Activated naive CD8-positive, alpha-beta T cell treated with anti-CD3 and anti-CD28 coated beads, Interleukin-2, amount 10 ng/mL, durations not matched to agents 7 days and 5 days (primary cell): Measurements from ENCODE around the gene RRP15. TPM values are rescaled to one million over a fixed set of nuclear protein-coding genes. Genes with fewer than 3 reads are reported as not detected.

Experiments used
- ATAC-seq: fragments of 150-1000 bp; cut with Tn5 transposase; one replicate; pipeline ENCODE4 v1.10.0; 2021; ENCODE audit warnings: low read depth, moderate library complexity
- POLR2A ChIA-PET: fragments of 350-600 bp; sonication (Branson Sonifier 250); formaldehyde crosslinking; loops from one replicate; lab custom pipeline; 2021; ENCODE audit warnings: antibody characterized with exemption; lab: Charles Lee
- DNase-seq: peaks from one replicate; pipeline ENCODE4 v3.0.0; 2021
- H3K27ac Mint-ChIP-seq: one replicate; pipeline ENCODE4 v1.8.0; 2022; ENCODE audit warnings: mild to moderate bottlenecking, mixed read lengths
- H3K27me3 Mint-ChIP-seq: one replicate; pipeline ENCODE4 v1.8.0; 2022; ENCODE audit warnings: mild to moderate bottlenecking, moderate library complexity, mixed read lengths
- H3K36me3 Mint-ChIP-seq: one replicate; pipeline ENCODE4 v1.8.0; 2021; ENCODE audit warnings: mild to moderate bottlenecking, mixed read lengths
- H3K4me1 Mint-ChIP-seq: one replicate; pipeline ENCODE4 v1.8.0; 2021; ENCODE audit warnings: mixed read lengths
- H3K4me3 Mint-ChIP-seq: one replicate; pipeline ENCODE4 v1.8.0; 2022; ENCODE audit warnings: mild to moderate bottlenecking, moderate library complexity, mixed read lengths
- H3K9me3 Mint-ChIP-seq: one replicate; pipeline ENCODE4 v1.8.0; 2021; ENCODE audit warnings: mixed read lengths
- total RNA-seq, 2 experiments: library from RNA; stranded (reverse); gene quantifications; one replicate each; pipeline ENCODE4 v1.2.3, GENCODE V29; 2021

Gene RRP15, protein sequence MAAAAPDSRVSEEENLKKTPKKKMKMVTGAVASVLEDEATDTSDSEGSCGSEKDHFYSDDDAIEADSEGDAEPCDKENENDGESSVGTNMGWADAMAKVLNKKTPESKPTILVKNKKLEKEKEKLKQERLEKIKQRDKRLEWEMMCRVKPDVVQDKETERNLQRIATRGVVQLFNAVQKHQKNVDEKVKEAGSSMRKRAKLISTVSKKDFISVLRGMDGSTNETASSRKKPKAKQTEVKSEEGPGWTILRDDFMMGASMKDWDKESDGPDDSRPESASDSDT
- total RNA-seq, result 10 to 100 TPM; 15.6 to 17.9 TPM

DNA sequence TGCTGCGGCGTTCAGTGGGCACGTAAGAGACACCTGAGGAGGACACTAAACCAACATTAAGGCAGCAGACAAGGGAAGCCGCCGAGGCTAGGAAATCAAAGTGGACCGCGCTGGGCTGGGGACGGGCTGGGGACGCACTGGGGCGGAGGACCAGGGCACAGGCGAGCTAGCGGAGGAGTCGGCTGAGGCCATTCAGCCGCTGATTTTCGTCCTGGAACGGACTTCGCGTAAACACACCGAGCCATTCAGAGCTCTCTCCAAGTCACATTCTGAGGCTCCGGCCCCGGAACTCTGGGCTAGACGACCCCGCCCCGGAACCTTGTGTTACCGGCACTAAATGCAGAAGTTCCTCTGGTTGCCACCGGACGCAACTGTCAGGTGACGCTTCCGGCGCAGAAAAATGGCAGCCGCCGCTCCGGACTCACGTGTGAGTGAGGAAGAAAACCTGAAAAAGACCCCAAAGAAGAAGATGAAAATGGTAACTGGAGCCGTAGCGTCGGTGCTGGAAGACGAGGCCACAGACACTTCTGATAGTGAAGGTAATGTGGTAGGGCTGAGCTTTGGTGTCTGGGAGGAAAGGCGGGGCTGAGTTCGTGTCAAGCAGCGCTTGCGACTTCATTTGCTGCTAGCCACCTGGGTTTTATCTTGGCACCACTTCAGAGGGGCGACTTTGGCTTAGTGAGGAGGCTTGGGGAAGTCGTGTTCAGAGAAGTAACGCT is at the start of gene RRP15:
TSS of gene RRP15 (plus strand) at position 377 of the 719 bp plus-strand sequence. CDS start at position 401, 24 bp downstream.
- Mint-ChIP-seq H3K36me3 (no peaks in the 10 kb centered on the region), H3K4me3 (peak within 1 kb of the TSS; percentile 93), H3K27me3 (peaks cover 2% of the 10 kb centered on the region), H3K27ac (peak within 1 kb of the TSS; percentile 90), H3K4me1 (peaks cover 21% of the 10 kb centered on the region), H3K9me3 (peaks cover 3% of the 10 kb centered on the region)
- peak; percentile 87 for DNase-seq
- ATAC-seq, result peak; percentile 98
- POLR2A ChIA-PET, result interaction anchor here (0.8 to 1.4 kb wide), 4 partner anchors 11 to 654 kb away, joined by 3 to 9 read pairs (median 6); partner anchors contain the start of genes GPATCH2 and SPATA17

DNA sequence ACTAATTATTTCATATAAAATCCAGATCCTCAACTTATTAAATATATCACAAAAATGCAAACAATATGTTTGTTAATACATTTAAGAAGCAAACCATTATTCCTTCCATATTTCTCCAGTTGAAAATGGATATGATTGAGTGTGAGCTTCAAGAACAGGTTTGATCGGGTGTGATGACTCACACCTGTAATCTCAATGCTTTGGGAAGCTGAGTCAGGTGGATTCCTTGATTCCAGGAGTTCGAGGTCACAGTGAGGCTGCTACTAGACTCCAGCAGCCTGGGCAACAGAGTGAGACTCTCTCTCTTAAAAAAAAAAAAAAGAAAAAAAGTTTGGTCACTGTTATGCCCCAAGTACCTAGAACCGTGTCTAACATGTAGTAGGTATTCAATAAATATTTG is 42.9 kb upstream of the RRP15 start:
- POLR2A ChIA-PET, result no interaction called here
- Mint-ChIP-seq H3K27me3 (peaks cover 2% of the 10 kb centered on the region), H3K4me1 (no peaks in the 10 kb centered on the region), H3K4me3 (no peak overlapping the region), H3K36me3 (no peaks in the 10 kb centered on the region), H3K9me3 (no peaks in the 10 kb centered on the region), H3K27ac (no peak overlapping the region)
- DNase-seq, result no peak
- ATAC-seq, result no peak

DNA sequence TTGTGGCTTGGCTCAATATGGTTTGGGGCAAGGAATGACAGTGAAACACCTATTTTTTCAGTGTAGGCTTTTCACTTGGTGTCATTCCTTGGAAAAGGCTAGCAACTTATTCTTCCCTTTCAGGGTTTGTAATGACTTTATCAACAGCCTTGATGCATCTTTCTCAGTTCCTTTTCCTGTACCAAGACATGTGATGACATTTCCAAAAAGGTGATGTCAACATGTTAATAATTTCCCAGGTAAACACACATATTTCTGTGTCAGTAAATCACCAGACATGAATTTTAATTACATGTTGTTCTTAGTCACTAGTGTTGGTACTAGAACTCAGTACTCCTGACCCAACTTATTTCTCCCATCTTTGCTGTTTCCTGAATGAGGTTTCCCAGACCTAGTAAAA is 37.8 kb upstream of the RRP15 start:
- Mint-ChIP-seq H3K9me3 (no peaks in the 10 kb centered on the region), H3K27me3 (peaks cover 2% of the 10 kb centered on the region), H3K4me3 (no peak overlapping the region), H3K27ac (no peak overlapping the region), H3K36me3 (no peaks in the 10 kb centered on the region), H3K4me1 (no peaks in the 10 kb centered on the region)
- ATAC-seq, result no peak
- DNase-seq, result no peak
- POLR2A ChIA-PET, result no interaction called here

DNA sequence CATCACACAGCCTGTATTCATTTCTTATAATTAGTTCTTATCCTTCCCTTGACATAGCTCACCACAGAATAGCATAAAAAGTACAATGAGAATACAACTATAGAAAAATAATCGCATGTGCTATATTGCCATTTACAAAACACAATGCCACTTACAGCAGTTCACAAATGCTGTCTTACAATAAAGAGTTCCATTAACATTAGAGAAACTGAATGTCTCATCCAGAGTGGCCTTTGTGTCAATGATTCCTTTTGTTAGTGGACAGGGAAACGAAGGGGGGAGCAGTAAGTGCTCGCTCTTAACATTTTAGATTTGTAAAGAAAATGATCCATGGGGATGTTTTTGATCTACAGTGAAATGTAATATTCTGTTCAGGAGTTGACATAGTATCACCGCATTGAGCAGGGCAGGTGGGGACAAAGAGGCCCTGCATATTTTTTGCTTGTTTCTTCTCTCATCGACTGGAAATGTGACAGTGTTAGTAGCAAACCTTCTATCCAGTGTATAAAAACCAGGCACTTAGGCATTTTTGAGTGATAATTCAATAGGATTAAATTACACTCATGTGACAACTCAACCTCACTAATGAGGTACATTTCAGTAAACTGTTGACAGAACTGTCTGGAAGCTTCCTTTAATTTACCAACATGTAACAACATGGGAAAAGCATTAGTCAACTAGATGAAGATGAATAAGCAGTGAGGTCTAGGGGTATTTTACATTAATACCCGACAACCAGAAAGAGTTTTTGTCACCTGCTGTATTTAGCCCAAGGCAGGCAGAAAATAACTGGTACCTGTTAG is 35.6 kb upstream of the RRP15 start:
- Mint-ChIP-seq H3K4me1 (no peaks in the 10 kb centered on the region), H3K4me3 (no peak overlapping the region), H3K9me3 (no peaks in the 10 kb centered on the region), H3K27me3 (peaks cover 4% of the 10 kb centered on the region), H3K27ac (no peak overlapping the region), H3K36me3 (no peaks in the 10 kb centered on the region)
- ATAC-seq (no peak), DNase-seq (no peak)
- POLR2A ChIA-PET, result no interaction called here

DNA sequence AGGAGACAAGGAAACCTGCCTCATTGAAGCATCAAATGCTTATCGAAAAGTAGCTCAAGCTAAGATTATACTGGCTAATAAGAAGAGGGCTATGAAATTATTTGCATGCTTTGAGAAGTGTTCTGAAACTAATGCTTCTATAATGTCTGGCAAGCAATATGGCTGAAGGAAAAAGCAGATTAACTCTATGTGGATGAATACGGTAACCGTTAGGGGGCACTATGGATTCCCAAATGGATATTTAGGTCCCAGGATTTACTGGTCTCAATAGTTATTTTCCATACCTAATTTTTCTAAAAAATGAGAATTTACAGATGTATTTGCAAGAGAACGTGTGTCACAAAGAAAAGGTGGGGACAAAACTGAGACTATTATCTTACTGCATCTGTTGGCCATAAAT is 34.6 kb upstream of the RRP15 start:
- Mint-ChIP-seq H3K4me3 (no peak overlapping the region), H3K27ac (no peak overlapping the region), H3K36me3 (no peaks in the 10 kb centered on the region), H3K4me1 (no peaks in the 10 kb centered on the region), H3K9me3 (no peaks in the 10 kb centered on the region), H3K27me3 (peaks cover 4% of the 10 kb centered on the region)
- no peak for ATAC-seq
- no peak for DNase-seq
- POLR2A ChIA-PET, result no interaction called here

DNA sequence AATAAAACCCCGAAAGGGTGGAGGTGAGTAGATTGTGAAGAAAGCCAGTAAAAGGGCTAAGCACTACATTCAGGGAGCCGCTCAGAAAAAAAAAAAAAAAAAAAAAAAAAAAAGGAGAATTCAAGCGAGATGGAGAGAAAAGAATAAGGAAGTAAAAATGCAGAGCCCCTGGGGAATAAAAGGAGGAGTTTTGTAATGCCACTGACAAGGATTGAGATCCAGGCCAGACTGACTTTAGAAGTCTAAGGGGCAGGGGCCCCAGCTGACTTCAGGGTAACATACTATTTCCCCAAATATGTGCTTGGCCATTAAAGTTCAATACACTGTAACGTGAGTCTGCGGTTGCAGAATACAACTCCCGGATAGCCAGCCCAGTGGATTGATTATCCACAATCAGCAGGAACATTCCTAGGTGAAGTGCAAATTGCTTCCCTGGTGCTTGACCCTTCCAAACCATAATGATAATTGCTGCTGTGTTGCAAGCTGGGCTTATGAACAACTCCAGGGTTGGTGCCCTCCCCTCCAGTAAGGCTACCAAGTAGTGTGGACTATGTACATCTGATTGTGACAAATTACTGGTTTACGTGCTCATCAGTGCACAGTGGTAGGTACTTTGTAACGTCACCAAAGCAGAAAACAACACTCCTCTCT is 30.7 kb upstream of the RRP15 start:
- H3K36me3 Mint-ChIP-seq, result no peaks in the 10 kb centered on the region
- POLR2A ChIA-PET, result no interaction called here
- H3K27me3 Mint-ChIP-seq, result peaks cover 4% of the 10 kb centered on the region
- ATAC-seq (no peak), DNase-seq (no peak)
- H3K4me1 Mint-ChIP-seq, result no peaks in the 10 kb centered on the region
- H3K9me3 Mint-ChIP-seq, result no peaks in the 10 kb centered on the region
- H3K4me3 Mint-ChIP-seq, result no peak overlapping the region
- no peak overlapping the region for H3K27ac Mint-ChIP-seq

DNA sequence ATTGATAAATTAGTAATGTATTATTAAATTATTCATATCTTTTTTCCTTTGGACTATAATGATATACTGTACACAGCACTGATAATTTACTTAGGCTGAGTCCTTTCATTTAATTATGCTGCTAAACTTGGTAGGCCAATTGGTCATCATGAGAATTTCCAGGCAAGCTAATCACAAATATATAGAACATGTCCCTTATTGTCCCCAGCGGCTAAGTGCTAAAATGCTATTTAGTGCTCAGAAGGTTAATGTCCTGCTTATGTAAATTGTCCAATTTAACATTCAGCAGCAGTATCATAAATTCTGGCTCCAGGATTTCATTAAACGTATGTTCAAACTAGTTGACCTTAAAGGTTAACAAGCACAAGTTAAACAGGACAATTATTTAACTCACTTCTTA is 30.0 kb upstream of the RRP15 start:
- no peaks in the 10 kb centered on the region for H3K36me3 Mint-ChIP-seq
- DNase-seq, result no peak
- H3K4me3 Mint-ChIP-seq, result no peak overlapping the region
- ATAC-seq, result no peak
- H3K9me3 Mint-ChIP-seq, result no peaks in the 10 kb centered on the region
- H3K27ac Mint-ChIP-seq, result no peak overlapping the region
- H3K27me3 Mint-ChIP-seq, result peaks cover 7% of the 10 kb centered on the region
- no peaks in the 10 kb centered on the region for H3K4me1 Mint-ChIP-seq
- POLR2A ChIA-PET, result no interaction called here

DNA sequence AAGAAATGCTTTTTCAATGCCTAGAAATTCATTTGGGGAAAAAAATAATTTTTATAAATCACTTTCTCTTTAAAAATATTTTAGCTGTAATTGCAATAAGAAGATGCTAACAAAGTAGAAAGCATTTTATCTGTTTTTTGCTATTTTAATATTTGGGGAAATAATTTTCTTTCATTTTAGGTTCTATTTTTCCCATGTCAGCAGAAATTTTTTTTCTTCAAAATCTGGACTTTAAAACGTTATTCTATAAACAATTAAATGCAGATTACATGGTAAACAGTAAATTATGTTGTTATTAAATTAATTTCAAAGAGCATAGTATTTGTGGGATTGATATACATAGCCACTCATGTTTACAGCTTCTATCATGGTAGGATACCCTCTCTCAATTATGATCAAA is 27.7 kb upstream of the RRP15 start:
- Mint-ChIP-seq H3K4me1 (no peaks in the 10 kb centered on the region), H3K36me3 (no peaks in the 10 kb centered on the region), H3K9me3 (no peaks in the 10 kb centered on the region), H3K27me3 (peaks cover 5% of the 10 kb centered on the region), H3K4me3 (no peak overlapping the region), H3K27ac (no peak overlapping the region)
- DNase-seq (no peak), ATAC-seq (no peak)
- POLR2A ChIA-PET, result no interaction called here

DNA sequence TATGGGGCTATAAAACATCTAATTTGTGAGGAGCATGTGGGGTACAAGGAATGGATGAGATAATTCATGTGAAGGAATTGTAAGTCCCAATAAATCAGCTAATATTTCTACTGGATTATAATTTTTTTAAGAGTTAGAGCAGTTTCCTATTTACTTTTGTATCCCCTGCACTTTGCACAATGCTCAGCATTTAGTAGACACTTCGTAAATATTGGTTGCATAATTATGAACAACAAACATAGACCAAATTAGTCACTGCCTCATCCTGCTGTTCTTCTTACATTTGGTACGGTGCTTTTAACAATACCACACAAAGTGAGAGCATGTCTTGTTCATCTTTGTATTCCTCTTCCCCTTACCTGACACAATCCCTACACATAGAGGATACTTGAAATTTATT is 27.1 kb upstream of the RRP15 start:
- no peak for ATAC-seq

DNA sequence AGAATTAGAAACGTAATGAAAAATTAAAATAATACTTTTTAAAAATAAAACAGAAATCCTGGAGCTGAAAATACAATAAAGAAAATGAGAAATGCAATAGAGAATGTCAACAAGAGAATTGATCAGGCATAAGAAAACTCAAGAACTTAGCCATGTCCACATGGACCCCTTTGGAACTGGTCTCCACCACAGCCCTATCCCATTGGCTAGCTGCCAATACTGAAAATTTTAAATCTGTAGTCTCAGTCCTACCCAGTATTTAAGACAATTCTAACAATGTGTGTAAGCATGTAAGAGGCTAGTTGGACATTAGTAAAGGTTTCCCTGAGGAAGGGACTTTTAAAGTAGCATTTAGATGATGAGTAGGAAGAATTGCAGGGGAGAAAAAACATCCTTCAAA is 25.8 kb upstream of the RRP15 start:
- H3K4me3 Mint-ChIP-seq, result no peak overlapping the region
- POLR2A ChIA-PET, result no interaction called here
- H3K36me3 Mint-ChIP-seq, result no peaks in the 10 kb centered on the region
- H3K9me3 Mint-ChIP-seq, result no peaks in the 10 kb centered on the region
- ATAC-seq, result no peak
- H3K27me3 Mint-ChIP-seq, result peaks cover 3% of the 10 kb centered on the region
- H3K4me1 Mint-ChIP-seq, result no peaks in the 10 kb centered on the region
- DNase-seq, result no peak
- H3K27ac Mint-ChIP-seq, result no peak overlapping the region

More for the DNA sequence above, 27.1 kb upstream of the RRP15 start:
- Mint-ChIP-seq H3K9me3 (no peaks in the 10 kb centered on the region), H3K27ac (no peak overlapping the region), H3K27me3 (peaks cover 5% of the 10 kb centered on the region), H3K4me1 (no peaks in the 10 kb centered on the region), H3K4me3 (no peak overlapping the region), H3K36me3 (no peaks in the 10 kb centered on the region)
- POLR2A ChIA-PET, result no interaction called here
- DNase-seq, result no peak

DNA sequence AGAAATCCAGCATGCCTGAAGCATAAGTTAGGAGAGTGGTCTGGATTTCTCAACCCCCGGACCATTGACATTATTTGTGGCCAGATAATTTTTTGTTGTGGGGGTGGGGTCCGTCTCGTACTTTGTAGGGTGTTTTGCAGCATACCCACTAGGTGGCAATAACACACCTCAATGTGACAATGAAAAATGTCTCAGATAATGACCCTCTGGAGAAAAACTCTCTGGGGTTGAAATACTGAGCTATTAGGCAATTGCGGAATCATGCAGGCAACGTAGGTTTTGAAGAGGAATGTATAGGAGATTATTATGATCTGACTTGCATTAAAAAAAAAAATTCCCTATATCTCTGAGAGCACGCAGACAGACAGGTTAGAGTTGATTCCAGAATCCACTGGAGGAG is 25.3 kb upstream of the RRP15 start:
- Mint-ChIP-seq H3K27ac (no peak overlapping the region), H3K9me3 (no peaks in the 10 kb centered on the region), H3K4me3 (no peak overlapping the region), H3K36me3 (no peaks in the 10 kb centered on the region), H3K4me1 (no peaks in the 10 kb centered on the region), H3K27me3 (peaks cover 3% of the 10 kb centered on the region)
- DNase-seq, result no peak
- no peak for ATAC-seq
- POLR2A ChIA-PET, result no interaction called here

DNA sequence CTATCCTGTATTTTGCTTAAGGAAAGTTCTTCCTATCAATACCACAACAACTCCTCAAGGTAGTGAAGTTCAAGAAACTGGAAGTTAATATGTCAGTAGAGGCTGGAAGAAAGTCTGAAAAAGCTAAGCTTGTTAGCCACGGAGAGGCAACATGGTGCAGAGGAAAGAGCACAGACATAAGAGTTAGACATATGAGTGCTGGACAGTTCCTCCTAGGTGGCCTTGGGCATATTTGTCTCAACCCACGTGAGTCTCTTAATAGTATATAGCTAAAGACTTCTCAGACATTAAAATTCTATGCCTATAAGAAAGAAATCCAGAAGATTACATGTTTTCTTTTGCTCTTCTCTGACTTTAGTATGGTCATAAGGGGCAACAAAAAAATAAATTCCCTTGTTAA is 22.8 kb upstream of the RRP15 start:
- H3K4me3 Mint-ChIP-seq, result no peak overlapping the region
- ATAC-seq (no peak), DNase-seq (no peak)
- POLR2A ChIA-PET, result no interaction called here
- H3K4me1 Mint-ChIP-seq, result no peaks in the 10 kb centered on the region
- H3K27ac Mint-ChIP-seq, result no peak overlapping the region
- no peaks in the 10 kb centered on the region for H3K9me3 Mint-ChIP-seq
- no peaks in the 10 kb centered on the region for H3K36me3 Mint-ChIP-seq
- H3K27me3 Mint-ChIP-seq, result peaks cover 3% of the 10 kb centered on the region

DNA sequence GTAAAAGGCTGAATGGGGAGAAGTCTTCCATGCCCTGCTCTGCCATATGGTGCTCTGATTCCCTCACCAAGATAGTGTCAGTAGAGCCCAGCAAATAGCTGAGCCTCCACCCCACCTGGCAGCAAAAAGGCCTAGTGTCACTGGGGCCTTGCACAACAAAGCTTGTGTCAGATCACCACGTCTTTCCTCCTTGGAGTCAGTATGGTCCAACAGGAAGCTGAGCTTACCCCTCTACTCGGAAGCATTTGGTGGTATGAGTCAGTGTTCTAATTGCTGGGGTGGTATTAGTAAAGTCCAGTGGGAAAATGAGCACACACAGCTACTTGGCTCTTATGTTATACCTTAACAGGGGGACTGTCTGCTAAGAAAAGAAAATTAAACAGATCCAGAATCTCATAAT is 18.7 kb upstream of the RRP15 start:
- Mint-ChIP-seq H3K27me3 (peaks cover 3% of the 10 kb centered on the region), H3K27ac (no peak overlapping the region), H3K4me3 (no peak overlapping the region), H3K4me1 (no peaks in the 10 kb centered on the region), H3K9me3 (no peaks in the 10 kb centered on the region), H3K36me3 (no peaks in the 10 kb centered on the region)
- DNase-seq (no peak), ATAC-seq (no peak)
- POLR2A ChIA-PET, result no interaction called here
